Activated CD4-positive, alpha-beta memory T cell treated with anti-CD3 and anti-CD28 coated beads, Interleukin-2, amount 10 ng/mL, durations not matched to agents 7 days and 5 days (primary cell): ENCODE measurements around the gene KHDRBS2. TPM values are rescaled to one million over a fixed set of nuclear protein-coding genes. Genes with fewer than 3 reads are reported as not detected.

Source experiments
- CTCF ChIA-PET: fragments of 350-600 bp; sonication (Branson Sonifier 250); formaldehyde crosslinking; loops from one replicate; lab custom pipeline; 2021; ENCODE audit warnings: antibody characterized with exemption, inconsistent platforms; lab: Charles Lee
- POLR2A ChIA-PET: fragments of 350-600 bp; sonication (Branson Sonifier 250); formaldehyde crosslinking; loops from one replicate; lab custom pipeline; 2021; ENCODE audit warnings: antibody characterized with exemption; lab: Charles Lee
- DNase-seq: peaks from one replicate; pipeline ENCODE4 v3.0.0-alpha.2; 2020
- H3K27ac Mint-ChIP-seq: one replicate; pipeline ENCODE4 v1.8.0; 2021; ENCODE audit warnings: mild to moderate bottlenecking, mixed read lengths
- H3K27me3 Mint-ChIP-seq: one replicate; pipeline ENCODE4 v1.8.0; 2021; ENCODE audit warnings: mixed read lengths
- H3K36me3 Mint-ChIP-seq: one replicate; pipeline ENCODE4 v1.8.0; 2021; ENCODE audit warnings: low read depth, mixed read lengths
- H3K4me1 Mint-ChIP-seq: one replicate; pipeline ENCODE4 v1.8.0; 2021; ENCODE audit warnings: mixed read lengths
- H3K4me3 Mint-ChIP-seq: one replicate; pipeline ENCODE4 v1.8.0; 2021; ENCODE audit warnings: mild to moderate bottlenecking, mixed read lengths
- H3K9me3 Mint-ChIP-seq: one replicate; pipeline ENCODE4 v1.8.0; 2021; ENCODE audit warnings: mixed read lengths
- total RNA-seq, 2 experiments: library from RNA; stranded (reverse); gene quantifications; one replicate each; pipeline ENCODE4 v1.2.3, GENCODE V29; 2021

KHDRBS2 gene
- total RNA-seq, 2 experiments from 2014 or later = not detected

- Mint-ChIP-seq H3K27me3 (no peaks in the 10 kb centered on the region), H3K4me3 (no peak overlapping the region), H3K9me3 (no peaks in the 10 kb centered on the region), H3K27ac (no peak overlapping the region), H3K4me1 (no peaks in the 10 kb centered on the region), H3K36me3 (no peaks in the 10 kb centered on the region)
- CTCF ChIA-PET = no interaction called here
- no peak for DNase-seq
- POLR2A ChIA-PET = no interaction called here
Measured at GRCh38 chr6:61949971-61950370, 336.1 kb downstream of the KHDRBS2 start.

GRCh38 chr6:61949161-61949560 is 336.9 kb downstream of the KHDRBS2 start:
- Mint-ChIP-seq H3K9me3 (peaks cover 3% of the 10 kb centered on the region), H3K4me3 (no peak overlapping the region), H3K4me1 (no peaks in the 10 kb centered on the region), H3K27me3 (no peaks in the 10 kb centered on the region), H3K36me3 (no peaks in the 10 kb centered on the region), H3K27ac (no peak overlapping the region)
- DNase-seq = no peak
- ChIA-PET POLR2A (no interaction called here), CTCF (no interaction called here)

GRCh38 chr6:61947311-61947947 is 338.6 kb downstream of the KHDRBS2 start:
- Mint-ChIP-seq H3K27me3 (no peaks in the 10 kb centered on the region), H3K36me3 (no peaks in the 10 kb centered on the region), H3K27ac (no peak overlapping the region), H3K4me1 (no peaks in the 10 kb centered on the region), H3K9me3 (peaks cover 3% of the 10 kb centered on the region), H3K4me3 (no peak overlapping the region)
- CTCF ChIA-PET = no interaction called here
- no peak for DNase-seq
- POLR2A ChIA-PET = no interaction called here

DNA sequence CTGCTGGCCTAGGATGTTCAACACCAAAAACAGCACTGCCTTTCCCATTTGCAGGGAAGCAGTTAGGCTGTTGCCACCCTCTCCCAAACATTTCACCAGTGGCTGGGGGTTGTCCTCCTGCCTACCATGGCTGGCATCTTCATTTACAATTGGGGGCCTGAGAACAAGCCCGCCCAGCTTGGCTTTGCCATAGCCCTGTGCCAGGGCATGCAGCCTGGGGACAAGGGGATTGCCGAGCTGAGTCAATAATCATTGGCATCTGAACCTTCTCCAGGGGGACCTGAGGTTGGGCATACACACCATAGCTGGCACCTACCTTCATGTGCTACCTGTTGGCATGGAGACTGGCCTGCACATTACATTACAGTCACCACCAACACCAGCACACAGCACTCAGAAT is 345.1 kb downstream of the KHDRBS2 start:
- H3K27ac Mint-ChIP-seq = no peak overlapping the region

DNA sequence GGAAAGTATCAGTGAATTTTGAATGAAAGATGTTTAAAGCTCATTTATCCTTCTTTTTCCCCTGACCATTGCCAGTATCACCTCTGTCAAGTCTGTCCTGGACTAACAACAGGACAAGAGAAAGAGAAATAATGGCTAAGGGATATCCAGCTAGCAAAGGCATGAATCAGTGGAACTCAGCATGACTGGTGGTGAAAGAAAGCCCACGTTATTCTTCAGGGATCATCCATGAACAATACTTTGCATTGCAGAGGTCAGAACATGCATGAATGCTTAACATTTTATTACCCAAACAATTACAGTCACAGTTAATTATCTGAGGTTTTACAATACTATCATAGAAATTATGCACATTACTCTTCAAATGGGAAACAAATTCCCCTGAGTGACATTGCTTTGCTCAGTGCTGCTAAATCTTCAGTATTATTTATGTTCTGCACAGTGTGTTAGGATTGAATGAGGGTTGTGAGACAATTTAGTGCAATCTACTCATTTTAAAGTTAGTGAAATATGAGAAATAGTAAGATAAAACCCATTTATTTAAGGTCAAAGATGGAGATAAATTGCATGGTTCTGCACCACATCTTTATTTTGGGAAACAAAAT is 350.7 kb downstream of the KHDRBS2 start:
- Mint-ChIP-seq H3K4me3 (no peak overlapping the region), H3K9me3 (peaks cover 8% of the 10 kb centered on the region), H3K27me3 (no peaks in the 10 kb centered on the region), H3K36me3 (no peaks in the 10 kb centered on the region), H3K27ac (no peak overlapping the region), H3K4me1 (no peaks in the 10 kb centered on the region)
- POLR2A ChIA-PET = no interaction called here
- CTCF ChIA-PET = no interaction called here
- DNase-seq = no peak

More for the DNA sequence above, 345.1 kb downstream of the KHDRBS2 start:
- ChIA-PET CTCF (no interaction called here), POLR2A (no interaction called here)
- Mint-ChIP-seq H3K36me3 (no peaks in the 10 kb centered on the region), H3K4me1 (no peaks in the 10 kb centered on the region), H3K4me3 (no peak overlapping the region), H3K27me3 (no peaks in the 10 kb centered on the region), H3K9me3 (peaks cover 8% of the 10 kb centered on the region)
- DNase-seq = no peak

DNA sequence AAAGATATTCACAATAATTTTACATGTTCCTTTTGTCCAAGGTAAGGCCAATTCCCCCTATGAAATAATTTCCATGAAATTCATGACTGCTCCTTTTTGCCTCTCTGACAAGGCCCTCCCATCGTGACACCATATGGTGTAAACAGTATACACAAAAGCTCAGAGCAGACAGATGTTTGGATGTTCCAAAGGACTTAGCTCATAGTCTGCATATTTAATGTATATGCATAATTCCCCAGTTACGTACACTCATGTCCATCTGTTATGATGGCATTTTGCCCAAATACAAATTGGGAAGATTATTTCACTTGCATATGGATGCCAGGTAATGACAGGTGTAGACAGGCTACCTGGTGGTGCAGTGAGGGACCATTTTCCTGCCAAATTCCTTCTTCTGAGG is 376.5 kb downstream of the KHDRBS2 start:
- CTCF ChIA-PET = no interaction called here
- Mint-ChIP-seq H3K9me3 (peaks cover 20% of the 10 kb centered on the region), H3K27me3 (no peaks in the 10 kb centered on the region), H3K4me1 (no peaks in the 10 kb centered on the region), H3K4me3 (no peak overlapping the region), H3K36me3 (no peaks in the 10 kb centered on the region), H3K27ac (no peak overlapping the region)
- DNase-seq = no peak
- POLR2A ChIA-PET = no interaction called here

- H3K36me3 Mint-ChIP-seq = no peaks in the 10 kb centered on the region
- no peaks in the 10 kb centered on the region for H3K27me3 Mint-ChIP-seq
- H3K4me1 Mint-ChIP-seq = no peaks in the 10 kb centered on the region
- DNase-seq = no peak
- no peak overlapping the region for H3K4me3 Mint-ChIP-seq
- ChIA-PET POLR2A (no interaction called here), CTCF (no interaction called here)
- H3K9me3 Mint-ChIP-seq = peaks cover 12% of the 10 kb centered on the region
- H3K27ac Mint-ChIP-seq = no peak overlapping the region
Measured at GRCh38 chr6:61901748-61902147, 384.3 kb downstream of the KHDRBS2 start.

- Mint-ChIP-seq H3K27me3 (no peaks in the 10 kb centered on the region), H3K4me3 (no peak overlapping the region), H3K36me3 (no peaks in the 10 kb centered on the region), H3K4me1 (no peaks in the 10 kb centered on the region), H3K27ac (no peak overlapping the region), H3K9me3 (peaks cover 6% of the 10 kb centered on the region)
- CTCF ChIA-PET = no interaction called here
- POLR2A ChIA-PET = no interaction called here
- no peak for DNase-seq
Measured at GRCh38 chr6:61894536-61894935, 391.5 kb downstream of the KHDRBS2 start.

DNA sequence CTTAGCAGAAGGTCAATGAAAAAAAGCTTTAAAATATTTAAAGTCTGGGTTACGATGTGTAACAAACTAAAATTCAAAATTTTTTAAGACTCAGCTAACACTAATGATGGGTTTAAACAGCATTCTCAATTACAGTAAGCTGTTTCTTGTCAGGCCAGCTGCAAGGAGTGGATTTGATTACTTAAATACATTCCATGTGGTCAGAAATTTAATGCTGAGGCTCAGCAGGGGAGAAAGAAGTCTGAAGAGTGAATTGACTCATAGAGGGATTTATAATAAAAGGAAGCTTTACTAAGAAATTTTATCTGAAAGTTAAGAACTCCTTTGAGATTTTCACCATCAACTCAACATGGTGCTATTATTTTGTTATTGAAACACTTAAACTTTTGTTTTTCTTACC is 398.6 kb downstream of the KHDRBS2 start:
- no peak for DNase-seq
- Mint-ChIP-seq H3K27ac (no peak overlapping the region), H3K4me1 (no peaks in the 10 kb centered on the region), H3K9me3 (peaks cover 8% of the 10 kb centered on the region), H3K27me3 (no peaks in the 10 kb centered on the region), H3K36me3 (no peaks in the 10 kb centered on the region), H3K4me3 (no peak overlapping the region)
- ChIA-PET POLR2A (no interaction called here), CTCF (no interaction called here)

- POLR2A ChIA-PET = no interaction called here
- no peak overlapping the region for H3K27ac Mint-ChIP-seq
- no peaks in the 10 kb centered on the region for H3K36me3 Mint-ChIP-seq
- no peak for DNase-seq
- no peak overlapping the region for H3K4me3 Mint-ChIP-seq
- peaks cover 8% of the 10 kb centered on the region for H3K9me3 Mint-ChIP-seq
- no peaks in the 10 kb centered on the region for H3K4me1 Mint-ChIP-seq
- CTCF ChIA-PET = no interaction called here
- no peaks in the 10 kb centered on the region for H3K27me3 Mint-ChIP-seq
Measured at GRCh38 chr6:61886608-61887259, 399.3 kb downstream of the KHDRBS2 start.

DNA sequence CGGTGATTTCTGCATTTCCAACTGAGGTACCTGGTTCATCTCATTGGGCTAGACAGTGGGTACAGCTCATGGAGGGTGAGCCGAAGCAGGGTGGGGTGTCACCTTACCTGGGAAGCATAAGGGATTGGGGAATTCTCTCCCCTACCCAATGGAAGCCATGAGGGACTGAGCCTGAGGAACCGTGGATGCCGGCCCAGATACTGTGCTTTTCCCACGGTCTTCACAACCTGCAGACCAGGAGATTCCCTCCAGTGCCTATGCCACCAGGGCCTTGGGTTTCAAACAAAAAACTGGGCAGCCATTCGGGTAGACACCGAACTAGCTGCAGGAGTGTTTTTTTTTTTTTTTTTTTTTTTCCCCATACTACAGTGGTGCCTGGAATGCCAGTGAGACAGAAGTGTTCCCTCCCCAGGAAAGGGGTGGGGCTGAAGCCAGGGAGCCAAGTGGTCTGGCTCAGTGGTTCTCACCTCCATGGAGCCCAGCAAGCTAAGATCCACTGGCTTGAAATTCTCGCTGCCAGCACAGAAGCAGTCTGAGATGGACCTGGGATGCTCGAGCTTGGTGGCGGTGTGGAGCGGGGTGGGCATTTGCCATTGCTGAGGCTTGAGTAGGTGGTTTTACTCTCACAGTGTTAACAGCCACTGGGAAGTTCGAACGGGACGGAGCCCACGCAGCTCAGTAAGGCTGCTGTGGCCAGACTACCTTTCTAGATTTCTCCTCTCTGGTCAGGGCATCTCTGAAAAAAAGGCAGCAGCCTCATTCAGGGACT is 416.2 kb downstream of the KHDRBS2 start:
- no peak for DNase-seq
- ChIA-PET POLR2A (no interaction called here), CTCF (no interaction called here)
- Mint-ChIP-seq H3K9me3 (peaks cover 24% of the 10 kb centered on the region), H3K36me3 (no peaks in the 10 kb centered on the region), H3K27ac (no peak overlapping the region), H3K4me1 (no peaks in the 10 kb centered on the region), H3K4me3 (no peak overlapping the region), H3K27me3 (no peaks in the 10 kb centered on the region)

DNA sequence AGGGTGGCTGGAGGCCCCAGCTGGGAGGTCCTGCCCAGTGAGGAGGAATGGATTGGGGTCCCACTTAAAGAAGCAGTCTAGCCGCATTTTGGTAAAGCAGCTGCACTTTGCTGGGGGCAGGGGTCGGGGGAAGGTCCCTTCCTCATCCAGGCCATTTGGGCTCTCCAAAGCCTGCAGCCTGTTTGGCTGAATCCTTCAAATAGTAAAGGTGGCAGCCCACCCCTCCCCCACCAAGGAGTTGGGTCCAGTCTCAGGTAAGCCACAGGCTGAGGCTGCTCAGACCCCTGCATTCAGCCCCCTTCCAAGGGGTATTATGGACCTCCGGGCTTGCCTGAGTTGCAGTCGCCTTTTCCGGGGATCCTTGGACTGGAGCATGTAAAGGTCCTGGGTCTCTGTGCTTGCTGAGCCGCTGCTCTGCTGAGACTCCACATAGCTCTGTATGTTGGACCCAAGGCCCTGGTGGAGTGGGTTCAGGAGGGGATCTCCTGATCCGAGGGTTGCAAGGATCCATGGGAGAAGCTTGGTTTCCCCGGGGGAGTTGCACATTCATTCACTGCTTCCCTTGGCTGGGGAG is 417.4 kb downstream of the KHDRBS2 start:
- H3K36me3 Mint-ChIP-seq = no peaks in the 10 kb centered on the region
- ChIA-PET CTCF (no interaction called here), POLR2A (no interaction called here)
- no peaks in the 10 kb centered on the region for H3K4me1 Mint-ChIP-seq
- no peak overlapping the region for H3K4me3 Mint-ChIP-seq
- H3K27me3 Mint-ChIP-seq = no peaks in the 10 kb centered on the region
- no peak for DNase-seq
- H3K9me3 Mint-ChIP-seq = peaks cover 23% of the 10 kb centered on the region
- H3K27ac Mint-ChIP-seq = no peak overlapping the region

DNA sequence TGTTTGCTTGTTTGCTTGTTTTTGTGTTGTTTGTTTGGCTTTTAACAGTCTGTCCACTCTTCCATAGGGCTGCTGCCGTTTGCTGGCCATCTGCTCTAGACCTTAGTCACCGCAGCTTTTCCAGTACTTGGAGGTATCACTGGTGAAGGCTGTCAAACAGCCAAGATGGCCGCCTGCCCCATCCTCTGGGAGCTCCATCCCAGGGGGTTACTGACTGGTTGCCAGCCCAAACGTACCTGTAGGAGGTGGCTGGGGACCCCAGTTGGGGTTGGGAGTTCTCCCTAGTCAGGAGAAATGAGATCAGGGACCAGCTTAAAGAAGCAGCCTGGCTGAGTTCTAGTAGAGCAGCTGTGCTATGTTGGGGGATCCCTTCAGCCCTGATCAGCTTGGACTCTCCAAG is 418.4 kb downstream of the KHDRBS2 start:
- Mint-ChIP-seq H3K4me3 (no peak overlapping the region), H3K9me3 (peaks cover 28% of the 10 kb centered on the region), H3K27ac (no peak overlapping the region), H3K4me1 (no peaks in the 10 kb centered on the region), H3K27me3 (no peaks in the 10 kb centered on the region), H3K36me3 (no peaks in the 10 kb centered on the region)
- ChIA-PET CTCF (no interaction called here), POLR2A (no interaction called here)
- DNase-seq = no peak
